ENCODE data around the gene SETD3. TPM values are rescaled to one million over a fixed set of nuclear protein-coding genes. Genes with fewer than 3 reads are reported as not detected.

Gene SETD3
- total and polyA plus RNA-seq, 10 of the 15 experiments (the other 5 are each of a cell fraction or from before 2014, with no cell fraction given) = 11.3 to 44.2 (median 36.5) TPM

GRCh38 chr14:99401621-99402284 is 78.9 kb downstream of the SETD3 start:
- no TSS peak for BruUV-seq (replicated peaks)
- 34% methylated on average over 5 of the region's 5 CpGs for WGBS (ENCODE audit: insufficient coverage, insufficient replicate concordance, low lambda C conversion rate, missing lambda C conversion rate)
- RAD21 ChIA-PET (ENCODE audit: unreplicated experiment) = interaction anchor here (1.1 kb wide), 1 partner anchor 14 kb away, joined by 3 read pairs; no protein-coding TSS in a partner anchor
- Histone ChIP-seq H2AFZ (ENCODE audit: control insufficient read depth, low read depth, low read length) (no peak overlapping the region), H4K20me1 (ENCODE audit: control insufficient read depth, insufficient read depth) (no peaks in the 10 kb centered on the region), H3K9ac (ENCODE audit: control insufficient read depth, insufficient read depth, low read length) (no peak overlapping the region), H3K4me3 (no peak overlapping the region), H3K36me3 (ENCODE audit: control insufficient read depth in 2 of 2, insufficient read depth in 2 of 2, low read length in 1 of 2) (peaks cover 1 to 10% of the 10 kb centered on the region in 2 experiments; a peak in 3 of 4 replicates), H3K79me2 (ENCODE audit: control insufficient read depth, insufficient read depth, low read length) (no peaks in the 10 kb centered on the region), H3K4me1 (ENCODE audit: control insufficient read depth, insufficient read depth, low read length) (peaks cover 3% of the 10 kb centered on the region; the same call in 1 of the 2 replicates), H3K4me2 (ENCODE audit: control insufficient read depth, insufficient read depth) (no peak overlapping the region), H3K27ac (ENCODE audit: control insufficient read depth, insufficient read depth) (no peak overlapping the region), H3K27me3 (replicated peaks in 1 of 2; ENCODE audit: control insufficient read depth in 2 of 2, insufficient read depth in 2 of 2, low read length in 1 of 2) (no peaks in the 10 kb centered on the region), H3K9me3 (replicated peaks; ENCODE audit: control insufficient read depth, insufficient read depth, low read length) (no peaks in the 10 kb centered on the region)
- POLR2A ChIA-PET = no interaction called here
- CTCF ChIA-PET = interaction anchor here (1.0 to 4.2 kb wide), 7 partner anchors 9 to 15 kb away, joined by 3 to 29 read pairs (median 5); no protein-coding TSS in a partner anchor
- in situ Hi-C loops (cut with MboI) (no loop called here), intact Hi-C loops (cut with micrococcal nuclease; ENCODE audit: unreplicated experiment) (no loop called here)
- ATAC-seq (no peak), FAIRE-seq (no peak), DNase-seq (ENCODE audit: low read depth, low spot score) (no peak)
- SMC1A ChIA-PET (ENCODE audit: uncharacterized antibody, unreplicated experiment) = interaction anchor here (1.0 to 1.7 kb wide), 4 partner anchors 9 to 17 kb away, joined by 3 to 5 read pairs (median 3); no protein-coding TSS in a partner anchor
- TF ChIP-seq HDAC2 (IDR thresholded peaks at IDR 0.05) = no peak
- TF ChIP-seq CBFB (IDR thresholded peaks at IDR 0.05; ENCODE audit: low read depth) = no peak
- no peak for TF ChIP-seq PML (IDR thresholded peaks at IDR 0.05; ENCODE audit: low read length)
- TF ChIP-seq, protein P1, sequence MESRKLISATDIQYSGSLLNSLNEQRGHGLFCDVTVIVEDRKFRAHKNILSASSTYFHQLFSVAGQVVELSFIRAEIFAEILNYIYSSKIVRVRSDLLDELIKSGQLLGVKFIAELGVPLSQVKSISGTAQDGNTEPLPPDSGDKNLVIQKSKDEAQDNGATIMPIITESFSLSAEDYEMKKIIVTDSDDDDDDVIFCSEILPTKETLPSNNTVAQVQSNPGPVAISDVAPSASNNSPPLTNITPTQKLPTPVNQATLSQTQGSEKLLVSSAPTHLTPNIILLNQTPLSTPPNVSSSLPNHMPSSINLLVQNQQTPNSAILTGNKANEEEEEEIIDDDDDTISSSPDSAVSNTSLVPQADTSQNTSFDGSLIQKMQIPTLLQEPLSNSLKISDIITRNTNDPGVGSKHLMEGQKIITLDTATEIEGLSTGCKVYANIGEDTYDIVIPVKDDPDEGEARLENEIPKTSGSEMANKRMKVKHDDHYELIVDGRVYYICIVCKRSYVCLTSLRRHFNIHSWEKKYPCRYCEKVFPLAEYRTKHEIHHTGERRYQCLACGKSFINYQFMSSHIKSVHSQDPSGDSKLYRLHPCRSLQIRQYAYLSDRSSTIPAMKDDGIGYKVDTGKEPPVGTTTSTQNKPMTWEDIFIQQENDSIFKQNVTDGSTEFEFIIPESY (IDR thresholded peaks at IDR 0.05) = no peak
- TF ChIP-seq CREM (IDR thresholded peaks at IDR 0.05; ENCODE audit: low read depth) = no peak
- TF ChIP-seq TARDBP (IDR thresholded peaks at IDR 0.05; ENCODE audit: borderline replicate concordance) = no peak
- TF ChIP-seq, protein P2, sequence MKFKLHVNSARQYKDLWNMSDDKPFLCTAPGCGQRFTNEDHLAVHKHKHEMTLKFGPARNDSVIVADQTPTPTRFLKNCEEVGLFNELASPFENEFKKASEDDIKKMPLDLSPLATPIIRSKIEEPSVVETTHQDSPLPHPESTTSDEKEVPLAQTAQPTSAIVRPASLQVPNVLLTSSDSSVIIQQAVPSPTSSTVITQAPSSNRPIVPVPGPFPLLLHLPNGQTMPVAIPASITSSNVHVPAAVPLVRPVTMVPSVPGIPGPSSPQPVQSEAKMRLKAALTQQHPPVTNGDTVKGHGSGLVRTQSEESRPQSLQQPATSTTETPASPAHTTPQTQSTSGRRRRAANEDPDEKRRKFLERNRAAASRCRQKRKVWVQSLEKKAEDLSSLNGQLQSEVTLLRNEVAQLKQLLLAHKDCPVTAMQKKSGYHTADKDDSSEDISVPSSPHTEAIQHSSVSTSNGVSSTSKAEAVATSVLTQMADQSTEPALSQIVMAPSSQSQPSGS (IDR thresholded peaks at IDR 0.05; ENCODE audit: low read length) = no peak
- TF ChIP-seq TCF12 (IDR thresholded peaks at IDR 0.05; ENCODE audit: low read depth, low read length) = no peak
- TF ChIP-seq SUZ12 (IDR thresholded peaks at IDR 0.05; ENCODE audit: unreplicated experiment) = no peak
- TF ChIP-seq, protein P3, sequence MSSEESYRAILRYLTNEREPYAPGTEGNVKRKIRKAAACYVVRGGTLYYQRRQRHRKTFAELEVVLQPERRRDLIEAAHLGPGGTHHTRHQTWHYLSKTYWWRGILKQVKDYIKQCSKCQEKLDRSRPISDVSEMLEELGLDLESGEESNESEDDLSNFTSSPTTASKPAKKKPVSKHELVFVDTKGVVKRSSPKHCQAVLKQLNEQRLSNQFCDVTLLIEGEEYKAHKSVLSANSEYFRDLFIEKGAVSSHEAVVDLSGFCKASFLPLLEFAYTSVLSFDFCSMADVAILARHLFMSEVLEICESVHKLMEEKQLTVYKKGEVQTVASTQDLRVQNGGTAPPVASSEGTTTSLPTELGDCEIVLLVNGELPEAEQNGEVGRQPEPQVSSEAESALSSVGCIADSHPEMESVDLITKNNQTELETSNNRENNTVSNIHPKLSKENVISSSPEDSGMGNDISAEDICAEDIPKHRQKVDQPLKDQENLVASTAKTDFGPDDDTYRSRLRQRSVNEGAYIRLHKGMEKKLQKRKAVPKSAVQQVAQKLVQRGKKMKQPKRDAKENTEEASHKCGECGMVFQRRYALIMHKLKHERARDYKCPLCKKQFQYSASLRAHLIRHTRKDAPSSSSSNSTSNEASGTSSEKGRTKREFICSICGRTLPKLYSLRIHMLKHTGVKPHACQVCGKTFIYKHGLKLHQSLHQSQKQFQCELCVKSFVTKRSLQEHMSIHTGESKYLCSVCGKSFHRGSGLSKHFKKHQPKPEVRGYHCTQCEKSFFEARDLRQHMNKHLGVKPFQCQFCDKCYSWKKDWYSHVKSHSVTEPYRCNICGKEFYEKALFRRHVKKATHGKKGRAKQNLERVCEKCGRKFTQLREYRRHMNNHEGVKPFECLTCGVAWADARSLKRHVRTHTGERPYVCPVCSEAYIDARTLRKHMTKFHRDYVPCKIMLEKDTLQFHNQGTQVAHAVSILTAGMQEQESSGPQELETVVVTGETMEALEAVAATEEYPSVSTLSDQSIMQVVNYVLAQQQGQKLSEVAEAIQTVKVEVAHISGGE (CRISPR knock-in tag; IDR thresholded peaks at IDR 0.05) = no peak
- no peak for TF ChIP-seq RCOR1 (conservative IDR thresholded peaks at IDR 0.05; ENCODE audit: low read depth, low read length)
- TF ChIP-seq, protein P4, sequence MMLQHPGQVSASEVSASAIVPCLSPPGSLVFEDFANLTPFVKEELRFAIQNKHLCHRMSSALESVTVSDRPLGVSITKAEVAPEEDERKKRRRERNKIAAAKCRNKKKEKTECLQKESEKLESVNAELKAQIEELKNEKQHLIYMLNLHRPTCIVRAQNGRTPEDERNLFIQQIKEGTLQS (IDR thresholded peaks at IDR 0.05; ENCODE audit: borderline replicate concordance, extremely low read depth, low read depth, low read length) = no peak
- no peak for TF ChIP-seq PKNOX1 (IDR thresholded peaks at IDR 0.05)

Data from GM12878 (cell line).